GM20000 (cell line): ENCODE data around the gene WTIP.
"Not testable (repeated sequence)": the region's sequence is repeated elsewhere in the genome, so short reads cannot be mapped to it uniquely, and the experiment has no call there.

Source experiments
- DNase-seq: peaks from one replicate; pipeline ENCODE4 v3.0.0; 2012; ENCODE audit warnings: low spot score
- TF ChIP-seq, protein P1 (sequence below): IDR thresholded peaks from 2 replicates; pipeline ENCODE4 v1.5.1; 2012; ENCODE audit warnings: mild to moderate bottlenecking, control low read depth; ENCODE audit errors: extremely low read depth, missing control alignments

WTIP gene

DNA sequence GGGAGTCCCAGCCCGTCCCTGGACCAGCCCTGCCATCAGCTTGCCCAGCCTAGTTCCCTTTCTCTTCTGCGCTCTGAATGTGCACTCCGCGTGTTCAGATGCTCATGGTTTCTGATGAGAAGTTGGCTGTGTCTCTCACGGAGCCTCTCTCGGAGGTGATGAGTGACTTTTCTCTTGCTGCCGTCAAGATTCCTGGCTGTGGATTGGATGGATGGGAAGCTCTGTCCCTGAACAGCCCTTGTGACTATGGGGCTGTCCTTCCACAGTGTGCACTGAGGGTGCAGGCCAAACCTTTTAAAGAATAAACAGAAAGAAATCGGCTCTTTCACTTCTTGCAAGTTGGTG lies 24.4 kb downstream of the WTIP start:
- no peak for DNase-seq
- TF ChIP-seq, protein P1, sequence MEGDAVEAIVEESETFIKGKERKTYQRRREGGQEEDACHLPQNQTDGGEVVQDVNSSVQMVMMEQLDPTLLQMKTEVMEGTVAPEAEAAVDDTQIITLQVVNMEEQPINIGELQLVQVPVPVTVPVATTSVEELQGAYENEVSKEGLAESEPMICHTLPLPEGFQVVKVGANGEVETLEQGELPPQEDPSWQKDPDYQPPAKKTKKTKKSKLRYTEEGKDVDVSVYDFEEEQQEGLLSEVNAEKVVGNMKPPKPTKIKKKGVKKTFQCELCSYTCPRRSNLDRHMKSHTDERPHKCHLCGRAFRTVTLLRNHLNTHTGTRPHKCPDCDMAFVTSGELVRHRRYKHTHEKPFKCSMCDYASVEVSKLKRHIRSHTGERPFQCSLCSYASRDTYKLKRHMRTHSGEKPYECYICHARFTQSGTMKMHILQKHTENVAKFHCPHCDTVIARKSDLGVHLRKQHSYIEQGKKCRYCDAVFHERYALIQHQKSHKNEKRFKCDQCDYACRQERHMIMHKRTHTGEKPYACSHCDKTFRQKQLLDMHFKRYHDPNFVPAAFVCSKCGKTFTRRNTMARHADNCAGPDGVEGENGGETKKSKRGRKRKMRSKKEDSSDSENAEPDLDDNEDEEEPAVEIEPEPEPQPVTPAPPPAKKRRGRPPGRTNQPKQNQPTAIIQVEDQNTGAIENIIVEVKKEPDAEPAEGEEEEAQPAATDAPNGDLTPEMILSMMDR = no peak

DNA sequence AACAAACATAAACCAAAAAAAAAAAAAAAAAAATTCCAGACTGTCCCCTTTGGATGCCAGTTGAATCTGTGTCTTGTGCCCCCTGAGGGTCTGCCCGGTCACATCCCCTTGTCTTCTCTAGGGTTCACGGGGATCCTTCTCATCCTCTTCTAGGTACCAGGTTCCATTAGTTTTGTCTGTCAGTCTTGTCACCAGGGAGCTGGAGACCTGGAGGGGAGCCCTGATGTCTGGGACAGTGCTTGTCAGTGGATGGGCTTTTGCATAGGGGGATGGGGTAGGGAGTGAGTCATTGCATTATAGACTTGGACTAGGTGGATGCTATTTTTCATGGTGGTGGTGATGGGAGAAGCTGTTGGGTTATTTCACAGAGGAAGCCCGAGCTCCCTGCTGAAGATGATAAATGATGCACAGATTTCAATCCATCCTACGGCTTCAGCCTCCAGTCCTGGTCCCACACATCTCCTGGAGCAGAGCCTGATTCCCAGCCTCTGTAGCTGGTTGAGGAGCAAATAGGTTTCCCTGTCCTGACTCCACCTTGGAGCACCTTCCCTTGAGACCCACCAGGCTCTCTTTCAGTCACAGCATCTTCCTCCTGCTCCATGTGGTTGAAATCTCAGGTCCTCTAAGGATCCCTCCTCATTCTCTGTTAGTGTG lies 26.0 kb downstream of the WTIP start:
- TF ChIP-seq, protein P1 = no peak
- no peak for DNase-seq

DNA sequence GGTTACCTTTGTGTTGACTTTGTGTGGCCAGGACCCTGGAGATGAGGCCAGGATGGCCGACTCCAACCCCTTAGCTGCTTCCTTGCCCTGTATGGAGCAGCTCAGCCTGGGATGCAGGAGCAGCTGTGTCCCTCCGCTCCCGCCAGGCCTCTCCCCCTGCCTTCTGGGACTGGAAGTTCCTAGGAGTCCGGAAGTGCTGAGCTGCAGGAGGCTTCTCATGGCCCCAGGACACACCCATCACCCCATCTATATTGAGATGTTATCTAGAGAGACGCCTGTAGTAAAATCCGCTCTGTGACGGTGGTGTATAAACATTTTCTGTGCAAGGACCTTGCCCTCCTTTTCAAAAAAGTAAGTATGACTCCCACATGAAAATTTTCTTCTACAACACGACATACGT lies 27.0 kb downstream of the WTIP start:
- TF ChIP-seq, protein P1 = no peak
- no peak for DNase-seq

DNA sequence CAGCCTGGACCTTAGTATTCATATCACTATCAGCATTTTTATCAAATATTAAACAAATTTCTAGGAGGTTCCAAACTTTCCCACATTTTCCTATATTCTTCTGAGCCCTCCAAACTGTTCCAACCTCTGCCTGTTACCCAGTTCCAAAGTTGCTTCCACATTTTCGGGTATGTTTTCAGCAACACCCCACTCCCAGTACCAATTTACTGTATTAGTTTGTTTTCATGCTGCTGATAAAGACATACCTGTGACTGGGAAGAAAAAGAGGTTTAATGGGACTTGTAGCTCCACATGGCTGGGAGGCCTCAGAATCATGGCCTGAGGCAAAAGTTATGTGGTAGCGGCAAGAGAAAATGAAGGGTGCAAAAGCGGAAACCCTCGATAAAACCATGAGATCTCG lies 29.3 kb downstream of the WTIP start:
- DNase-seq = not testable (repeated sequence)

DNA sequence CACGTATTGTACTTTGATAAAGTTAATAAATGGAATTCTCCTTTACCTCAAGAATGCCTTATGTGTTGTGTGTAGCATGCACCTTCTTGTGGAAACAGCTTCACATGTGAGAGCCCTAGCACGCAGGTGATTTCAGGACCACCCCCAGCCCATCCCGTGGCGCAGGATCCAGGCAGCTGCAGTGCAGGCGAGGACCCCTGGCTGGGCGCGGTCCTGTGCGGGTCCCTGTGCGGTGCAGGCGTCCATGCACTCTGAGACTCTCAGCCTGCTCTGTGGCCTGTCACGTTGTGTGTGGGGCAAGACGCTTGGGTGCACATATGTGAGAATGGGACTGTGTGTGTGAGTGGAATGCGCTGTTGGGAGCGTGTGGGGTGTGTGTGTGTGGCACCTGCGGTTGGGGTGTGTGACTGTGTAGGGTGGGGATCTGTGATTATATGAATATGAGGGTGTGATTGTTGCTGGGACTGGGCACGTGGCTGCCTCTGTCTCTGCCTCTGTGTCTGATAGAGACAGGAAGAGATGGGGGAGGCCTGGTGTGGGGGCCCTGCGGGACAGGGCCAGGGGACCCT lies 30.8 kb downstream of the WTIP start:
- TF ChIP-seq, protein P1 = no peak
- DNase-seq = no peak

DNA sequence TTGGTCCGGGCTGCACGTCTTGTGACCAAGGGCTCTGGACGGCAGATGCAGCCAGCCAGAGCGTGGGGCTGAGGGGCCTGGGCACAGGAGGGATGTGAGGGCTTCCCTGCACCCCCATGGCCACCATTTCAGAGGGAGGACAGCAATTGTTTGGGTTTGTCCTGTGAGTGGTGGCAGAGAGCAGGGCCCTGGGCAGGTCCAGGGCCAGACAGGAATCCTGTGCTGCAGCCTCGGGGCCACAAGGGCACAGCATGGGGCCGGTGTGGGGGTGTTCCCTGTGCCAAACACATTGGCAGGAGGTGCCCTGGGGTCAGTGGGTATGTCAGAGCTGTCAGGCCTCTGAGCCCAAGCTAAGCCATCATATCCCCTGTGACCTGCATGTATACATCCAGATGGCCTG lies 32.2 kb downstream of the WTIP start:
- TF ChIP-seq, protein P1 = no peak
- no peak for DNase-seq

DNA sequence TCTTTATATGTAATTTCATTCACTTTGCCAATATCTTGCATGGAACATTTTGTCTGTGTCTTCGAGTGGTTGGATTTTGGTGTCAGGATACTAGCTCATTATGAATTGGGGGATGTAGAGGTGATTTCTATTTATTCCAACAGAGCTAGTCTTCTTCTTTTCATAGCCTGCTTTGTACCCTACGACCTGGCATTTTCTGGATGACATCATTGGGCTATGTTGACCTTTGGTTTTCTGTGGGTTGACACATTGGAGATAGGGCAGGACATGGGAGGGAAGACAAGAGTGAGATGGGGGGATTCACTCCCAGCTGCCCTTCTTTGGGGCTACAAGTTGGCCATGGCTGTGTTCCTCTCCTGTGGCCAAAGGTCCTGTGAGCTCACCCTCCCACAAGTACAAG lies 38.0 kb downstream of the WTIP start:
- DNase-seq = no peak
- TF ChIP-seq, protein P1 = no peak

DNA sequence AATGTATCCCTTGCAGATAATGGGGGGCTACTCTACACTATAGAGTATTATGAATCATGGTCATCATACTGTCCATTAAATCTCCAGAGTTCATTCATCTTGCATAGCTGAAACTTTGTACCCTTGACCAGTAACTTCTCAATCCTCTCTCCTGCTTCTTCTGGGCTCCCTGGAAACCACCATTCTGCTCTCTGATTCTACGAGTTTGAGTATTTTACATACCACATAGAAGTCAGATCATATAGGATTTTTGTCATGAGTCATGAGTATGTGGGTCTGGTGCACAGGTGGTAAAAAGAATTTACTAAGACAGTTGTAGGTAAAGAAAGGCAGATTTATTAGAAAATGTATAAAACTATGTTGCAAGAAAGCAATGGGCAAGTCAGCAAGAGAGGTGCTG lies 41.9 kb downstream of the WTIP start:
- TF ChIP-seq, protein P1 = no peak
- DNase-seq = no peak
